Immature natural killer cell (primary cell): ENCODE data around the gene SECISBP2. TPM values are rescaled to one million over a fixed set of nuclear protein-coding genes. Genes with fewer than 3 reads are reported as not detected.
A peak's percentile ranks its signal among the peaks of the same experiment; 100 is the strongest.

Experiments used
- DNase-seq, 3 donors: peaks; one replicate each; pipeline ENCODE4 v3.0.0; 2022; ENCODE audit warnings: mixed read lengths in 1 of 3
- H3K27ac Mint-ChIP-seq, 6 donors: one replicate each; pipeline ENCODE4 v1.8.0; 2020; ENCODE audit warnings: mixed read lengths in 6 of 6, mild to moderate bottlenecking in 5 of 6, inconsistent platforms in 4 of 6, moderate library complexity in 3 of 6
- H3K27me3 Mint-ChIP-seq, 3 donors: one replicate each; pipeline ENCODE4 v1.8.0; 2020 to 2021; ENCODE audit warnings: low read depth in 3 of 3, mild to moderate bottlenecking in 3 of 3, mixed read lengths in 3 of 3, moderate library complexity in 3 of 3, inconsistent platforms in 1 of 3
- H3K36me3 Mint-ChIP-seq, 3 donors: one replicate each; pipeline ENCODE4 v1.8.0; 2020; ENCODE audit warnings: mixed read lengths in 3 of 3, inconsistent platforms in 2 of 3, mild to moderate bottlenecking in 2 of 3
- H3K4me1 Mint-ChIP-seq, 2 donors: one replicate each; pipeline ENCODE4 v1.8.0; 2020; ENCODE audit warnings: inconsistent platforms in 2 of 2, mild to moderate bottlenecking in 2 of 2, mixed read lengths in 2 of 2, moderate library complexity in 1 of 2
- H3K4me3 Mint-ChIP-seq, 5 donors: one replicate each; pipeline ENCODE4 v1.8.0; 2020; ENCODE audit warnings: mild to moderate bottlenecking in 5 of 5, mixed read lengths in 5 of 5, inconsistent platforms in 3 of 5, moderate library complexity in 3 of 5
- H3K9me3 Mint-ChIP-seq, 6 donors: one replicate each; pipeline ENCODE4 v1.8.0; 2020; ENCODE audit warnings: mild to moderate bottlenecking in 6 of 6, mixed read lengths in 6 of 6, inconsistent platforms in 4 of 6, moderate library complexity in 3 of 6
- polyA plus RNA-seq, 3 donors: library from polyadenylated mRNA; unstranded; fragments of 300-500 nt; fragmentation: Illumina TruSeq; gene quantifications; one replicate each; pipeline ENCODE4 v1.2.3, GENCODE V29; 2021

SECISBP2 gene
- polyA plus RNA-seq, 3 donors from 2014 or later = 3.9 to 16.4 (median 9.7) TPM

- DNase-seq = no peak
- Mint-ChIP-seq H3K36me3 (peaks cover 9 to 43% (median 34%) of the 10 kb centered on the region in 3 donors), H3K4me3 (no peak overlapping the region), H3K9me3 (no peaks in the 10 kb centered on the region), H3K27ac (peak overlapping the region in 3 of 6 donors; percentile 25 to 89 (median 75)), H3K27me3 (peaks cover 7 to 29% (median 22%) of the 10 kb centered on the region in 3 donors), H3K4me1 (peaks cover 27 to 47% of the 10 kb centered on the region in 2 donors)
Observed at GRCh38 chr9:89378541-89378940, 60.2 kb downstream of the SECISBP2 start.

- Mint-ChIP-seq H3K4me1 (peaks cover 24 to 45% of the 10 kb centered on the region in 2 donors), H3K4me3 (no peak overlapping the region), H3K27ac (peak overlapping the region in 4 of 6 donors; percentile 14 to 89 (median 50)), H3K9me3 (no peaks in the 10 kb centered on the region), H3K36me3 (peaks cover 9 to 46% (median 37%) of the 10 kb centered on the region in 3 donors), H3K27me3 (peaks cover 7 to 25% (median 22%) of the 10 kb centered on the region in 3 donors)
- DNase-seq = no peak
Observed at GRCh38 chr9:89379031-89379430, 60.7 kb downstream of the SECISBP2 start.

DNA sequence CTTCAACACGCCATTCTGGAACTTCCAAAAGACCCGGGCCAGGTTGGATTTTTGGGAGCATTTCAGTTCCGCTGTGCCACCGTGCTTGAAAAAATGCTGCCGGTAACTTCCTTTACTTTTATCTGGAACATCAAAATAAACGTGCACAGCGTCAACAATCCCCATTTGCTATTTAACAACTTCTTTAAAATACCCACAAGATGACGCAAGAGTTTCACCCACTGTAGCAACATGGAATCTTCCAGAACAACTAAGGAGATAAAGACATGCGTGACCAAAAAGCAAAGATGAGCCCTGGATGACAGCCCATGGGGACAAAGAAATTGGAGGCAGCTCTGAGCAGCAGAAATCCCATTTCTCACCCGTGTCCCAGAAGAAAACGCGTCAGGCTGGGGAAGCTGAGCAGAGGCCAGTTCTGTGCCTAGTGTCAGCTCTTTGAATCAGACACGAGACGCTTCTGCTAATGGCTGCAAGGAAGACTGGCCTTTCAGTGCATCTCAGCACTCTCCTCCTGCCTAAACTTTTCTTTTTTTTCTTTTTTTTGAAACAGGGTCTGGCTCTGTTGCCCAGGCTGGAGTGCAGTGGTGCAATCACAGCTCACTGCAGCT is 61.3 kb downstream of the SECISBP2 start:
- Mint-ChIP-seq H3K27me3 (peaks cover 7 to 26% (median 20%) of the 10 kb centered on the region in 3 donors), H3K36me3 (peaks cover 9 to 51% (median 41%) of the 10 kb centered on the region in 3 donors), H3K27ac (peak overlapping the region in 2 of 6 donors; percentile 14 to 66), H3K9me3 (no peaks in the 10 kb centered on the region), H3K4me3 (no peak overlapping the region), H3K4me1 (peaks cover 21 to 45% of the 10 kb centered on the region in 2 donors)
- DNase-seq = no peak

GRCh38 chr9:89380437-89381307 is 62.4 kb downstream of the SECISBP2 start:
- Mint-ChIP-seq H3K9me3 (no peaks in the 10 kb centered on the region), H3K36me3 (peaks cover 9 to 56% (median 41%) of the 10 kb centered on the region in 3 donors), H3K4me1 (peaks cover 10 to 34% of the 10 kb centered on the region in 2 donors), H3K27me3 (peaks cover 7 to 21% (median 14%) of the 10 kb centered on the region in 3 donors), H3K4me3 (no peak overlapping the region), H3K27ac (peak overlapping the region in 4 of 6 donors; percentile 43 to 77 (median 54))
- DNase-seq = no peak

GRCh38 chr9:89381308-89381609 is 63.0 kb downstream of the SECISBP2 start:
- H3K9me3 Mint-ChIP-seq = no peaks in the 10 kb centered on the region
- peak overlapping the region in 2 of 6 donors; percentile 43 to 71 for H3K27ac Mint-ChIP-seq
- H3K4me3 Mint-ChIP-seq = no peak overlapping the region
- peaks cover 9 to 61% (median 42%) of the 10 kb centered on the region in 3 donors for H3K36me3 Mint-ChIP-seq
- H3K27me3 Mint-ChIP-seq = peaks cover 7 to 18% (median 14%) of the 10 kb centered on the region in 3 donors
- DNase-seq = no peak
- H3K4me1 Mint-ChIP-seq = peaks cover 9 to 28% of the 10 kb centered on the region in 2 donors

GRCh38 chr9:89382026-89382986 is 64.0 kb downstream of the SECISBP2 start:
- no peak for DNase-seq
- H3K27me3 Mint-ChIP-seq = peaks cover 7 to 18% (median 14%) of the 10 kb centered on the region in 3 donors
- H3K4me1 Mint-ChIP-seq = peaks cover 10 to 19% of the 10 kb centered on the region in 2 donors
- peaks cover 9 to 54% (median 40%) of the 10 kb centered on the region in 3 donors for H3K36me3 Mint-ChIP-seq
- no peaks in the 10 kb centered on the region for H3K9me3 Mint-ChIP-seq
- no peak overlapping the region for H3K4me3 Mint-ChIP-seq
- peak overlapping the region in 4 of 6 donors; percentile 39 to 71 (median 50) for H3K27ac Mint-ChIP-seq

GRCh38 chr9:89383030-89383720 is 64.9 kb downstream of the SECISBP2 start:
- no peak for DNase-seq
- peaks cover 16 to 23% of the 10 kb centered on the region in 2 donors for H3K4me1 Mint-ChIP-seq
- no peaks in the 10 kb centered on the region for H3K9me3 Mint-ChIP-seq
- H3K27me3 Mint-ChIP-seq = peaks cover 7 to 18% (median 14%) of the 10 kb centered on the region in 3 donors
- no peak overlapping the region for H3K4me3 Mint-ChIP-seq
- peaks cover 2 to 50% (median 37%) of the 10 kb centered on the region in 3 donors for H3K36me3 Mint-ChIP-seq
- peak overlapping the region in 5 of 6 donors; percentile 3 to 57 (median 39) for H3K27ac Mint-ChIP-seq

DNA sequence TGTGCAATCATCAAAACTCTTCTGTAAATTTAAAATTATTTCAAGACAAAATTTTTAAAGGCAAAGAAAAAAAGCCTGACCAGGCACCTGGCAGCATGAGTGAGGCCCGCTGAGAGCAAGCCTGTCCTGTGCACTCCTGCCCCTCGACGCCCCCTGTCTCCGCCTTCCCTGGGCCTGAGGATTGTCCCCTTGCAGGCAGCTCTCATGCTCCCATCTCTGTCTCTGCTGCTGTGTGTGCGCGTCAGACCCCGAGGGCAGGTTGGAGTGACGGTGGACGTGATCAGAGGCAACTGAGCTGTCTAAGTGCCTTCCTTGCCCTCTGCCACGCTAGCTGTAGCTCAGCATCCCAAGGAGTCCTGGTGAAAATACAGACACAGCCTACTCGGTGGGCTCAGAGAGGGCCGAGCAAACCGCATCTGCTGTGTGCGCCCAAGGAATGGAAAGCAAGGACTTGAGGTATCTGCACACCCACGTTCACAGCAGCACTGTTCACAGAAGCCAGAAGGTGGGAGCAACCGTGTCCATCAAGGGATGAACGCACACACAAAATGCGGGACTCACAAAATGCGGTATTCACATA is 65.5 kb downstream of the SECISBP2 start:
- peaks cover 7 to 18% (median 13%) of the 10 kb centered on the region in 3 donors for H3K27me3 Mint-ChIP-seq
- peak overlapping the region in 5 of 6 donors; percentile 3 to 71 (median 57) for H3K27ac Mint-ChIP-seq
- DNase-seq = no peak
- peaks cover 0 to 48% (median 33%) of the 10 kb centered on the region in 3 donors for H3K36me3 Mint-ChIP-seq
- H3K9me3 Mint-ChIP-seq = no peaks in the 10 kb centered on the region
- peak overlapping the region in 1 of 5 donors; percentile 18 for H3K4me3 Mint-ChIP-seq
- peaks cover 19 to 24% of the 10 kb centered on the region in 2 donors for H3K4me1 Mint-ChIP-seq

- DNase-seq = no peak
- H3K4me1 Mint-ChIP-seq = peaks cover 19 to 24% of the 10 kb centered on the region in 2 donors
- H3K27me3 Mint-ChIP-seq = peaks cover 7 to 17% (median 8%) of the 10 kb centered on the region in 3 donors
- H3K9me3 Mint-ChIP-seq = no peaks in the 10 kb centered on the region
- peak overlapping the region in 2 of 6 donors; percentile 14 to 52 for H3K27ac Mint-ChIP-seq
- no peak overlapping the region for H3K4me3 Mint-ChIP-seq
- H3K36me3 Mint-ChIP-seq = peaks cover 5 to 44% (median 30%) of the 10 kb centered on the region in 3 donors
Observed at GRCh38 chr9:89384783-89385182, 66.5 kb downstream of the SECISBP2 start.

- H3K36me3 Mint-ChIP-seq = peaks cover 14 to 55% (median 39%) of the 10 kb centered on the region in 3 donors
- H3K27ac Mint-ChIP-seq = peak overlapping the region in 4 of 6 donors; percentile 16 to 65 (median 46)
Observed at GRCh38 chr9:89386206-89386605, 67.9 kb downstream of the SECISBP2 start.

DNA sequence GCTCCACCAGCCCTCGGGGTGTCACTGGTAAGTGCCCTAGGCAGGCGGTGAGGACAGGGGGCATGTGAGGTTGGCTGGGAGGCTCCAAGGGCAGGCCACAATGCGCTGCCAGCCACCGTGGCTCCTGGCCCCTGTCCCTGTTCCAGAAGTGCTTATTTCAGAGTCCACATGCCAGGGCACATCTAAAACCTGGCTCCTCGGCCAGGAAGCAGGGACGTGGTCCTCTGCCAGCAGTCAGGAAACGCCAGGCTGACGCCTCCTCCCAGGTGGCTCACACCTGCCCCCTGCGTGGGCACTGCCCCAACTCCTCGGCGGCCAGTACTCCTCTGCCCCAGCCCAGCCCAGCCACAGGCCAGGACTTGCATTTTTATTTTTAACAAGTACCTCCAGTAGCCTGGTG is 68.5 kb downstream of the SECISBP2 start:
- Mint-ChIP-seq H3K27ac (peak overlapping the region in 5 of 6 donors; percentile 14 to 65 (median 28)), H3K27me3 (peaks cover 4 to 14% (median 5%) of the 10 kb centered on the region in 3 donors), H3K4me3 (no peak overlapping the region), H3K9me3 (no peaks in the 10 kb centered on the region), H3K36me3 (peaks cover 14 to 52% (median 39%) of the 10 kb centered on the region in 3 donors), H3K4me1 (peaks cover 20 to 24% of the 10 kb centered on the region in 2 donors)
- DNase-seq = no peak

More at GRCh38 chr9:89386206-89386605, 67.9 kb downstream of the SECISBP2 start:
- Mint-ChIP-seq H3K27me3 (peaks cover 5 to 14% (median 8%) of the 10 kb centered on the region in 3 donors), H3K4me1 (peaks cover 20 to 24% of the 10 kb centered on the region in 2 donors), H3K4me3 (no peak overlapping the region), H3K9me3 (no peaks in the 10 kb centered on the region)
- no peak for DNase-seq

DNA sequence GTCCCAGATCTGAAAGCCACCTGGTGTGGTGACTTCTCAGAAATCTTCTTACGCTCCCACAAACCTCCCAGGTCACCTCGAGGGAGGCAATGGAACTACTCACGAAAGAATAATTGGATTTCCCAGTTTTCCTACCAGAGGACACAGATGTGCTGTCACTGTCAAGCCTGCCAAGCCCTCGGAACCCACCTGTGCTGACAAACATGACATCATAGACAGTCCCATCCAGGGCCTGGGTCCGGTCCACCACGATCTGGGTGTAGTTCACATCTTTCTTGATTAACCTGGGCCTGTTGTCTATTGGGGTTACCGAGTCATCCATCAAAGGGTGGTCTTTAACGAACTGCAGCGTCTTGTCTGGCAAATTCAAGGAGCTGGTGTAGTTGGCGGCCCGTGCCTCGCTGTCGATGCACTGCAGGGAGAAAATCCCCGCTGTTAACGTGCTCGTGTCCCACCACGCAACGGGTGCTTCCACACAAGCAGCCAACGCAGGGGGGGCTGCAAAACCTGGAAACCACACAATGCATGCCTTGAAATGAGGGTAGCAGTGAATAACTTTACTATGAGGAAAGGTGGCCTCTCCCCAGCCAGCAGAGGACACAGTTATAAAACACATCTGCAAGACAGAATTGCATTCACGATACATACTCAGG is 69.0 kb downstream of the SECISBP2 start:
- Mint-ChIP-seq H3K27me3 (peaks cover 4 to 12% (median 5%) of the 10 kb centered on the region in 3 donors), H3K9me3 (no peaks in the 10 kb centered on the region), H3K4me1 (peaks cover 20 to 24% of the 10 kb centered on the region in 2 donors), H3K4me3 (no peak overlapping the region), H3K27ac (peak overlapping the region in 2 of 6 donors; percentile 49 to 59), H3K36me3 (peaks cover 14 to 57% (median 39%) of the 10 kb centered on the region in 3 donors)
- no peak for DNase-seq
